ENCODE data around the gene PRR12. TPM values are rescaled to one million over a fixed set of nuclear protein-coding genes. Genes with fewer than 3 reads are reported as not detected.

The PRR12 gene
- total and polyA plus RNA-seq, 2 donors (not counting 3 experiments of a cell fraction or from before 2014, with no cell fraction given): 1.9 to 37.0 TPM

- TF ChIP-seq POLR2AphosphoS5 (IDR thresholded peaks at IDR 0.05; ENCODE audit: insufficient read depth, low read depth, low read length): no peak
- no peak for TF ChIP-seq FOS (IDR thresholded peaks at IDR 0.05; ENCODE audit: borderline replicate concordance, insufficient read depth, low read length)
- TF ChIP-seq MAX (IDR thresholded peaks at IDR 0.05; ENCODE audit: insufficient read depth, insufficient read length): no peak
- no peak for TF ChIP-seq CTCF (IDR thresholded peaks at IDR 0.05; ENCODE audit: extremely low read depth in 1 of 2, insufficient read depth in 1 of 2, low read depth in 1 of 2, low read length in 2 of 2)
- no peak for TF ChIP-seq MYC (IDR thresholded peaks at IDR 0.05; ENCODE audit: low read depth, low read length)
- TF ChIP-seq GATA2 (IDR thresholded peaks at IDR 0.05; ENCODE audit: insufficient read depth, insufficient read length, low read depth, low read length): no peak
- no peak for TF ChIP-seq EZH2 (IDR thresholded peaks at IDR 0.05; ENCODE audit: borderline replicate concordance, low read depth, low read length, severe bottlenecking)
- TF ChIP-seq JUN (IDR thresholded peaks at IDR 0.05; ENCODE audit: borderline replicate concordance, insufficient read depth, insufficient read length, low read depth): no peak
- TF ChIP-seq POLR2A (IDR thresholded peaks at IDR 0.05; ENCODE audit: low read depth, low read length): no peak
- dilution Hi-C loops (cut with MboI; ENCODE audit: extremely low pct_ligation_motif_present, low sequenced_read_pairs): no loop called here
These were observed 55.6 kb downstream of the PRR12 start for GRCh38 chr19:49646586-49646985.

More at GRCh38 chr19:49646586-49646985, 55.6 kb downstream of the PRR12 start:
- H3K9me3 ChIP-seq (replicated peaks; ENCODE audit: control insufficient read depth, insufficient read depth, low read length): no peaks in the 10 kb centered on the region
- intact Hi-C loops (cut with micrococcal nuclease): no loop called here
- peaks cover 14% of the 10 kb centered on the region for H3K4me1 ChIP-seq (ENCODE audit: control insufficient read depth, extremely low read depth, insufficient read depth, low read length)
- POLR2A ChIA-PET: no interaction called here
- H3K9ac ChIP-seq (replicated peaks; ENCODE audit: extremely low read depth, insufficient read depth, low read length): no peak overlapping the region
- DNase-seq (ENCODE audit: low read depth, low spot score): no peak
- no peak overlapping the region for H3K4me3 ChIP-seq (replicated peaks in 1 of 3; ENCODE audit: insufficient read depth in 1 of 3, low read depth in 1 of 3, low read length in 3 of 3)
- no peaks in the 10 kb centered on the region for H3K27me3 ChIP-seq (ENCODE audit: control insufficient read depth in 2 of 2, insufficient read depth in 2 of 2, low read length in 2 of 2)
- H2AFZ ChIP-seq (ENCODE audit: low read depth, low read length): no peak overlapping the region
- no peaks in the 10 kb centered on the region for H3K9me1 ChIP-seq (replicated peaks; ENCODE audit: control insufficient read depth, extremely low read depth, insufficient read depth, low read length)
- FAIRE-seq: no peak
- CTCF ChIA-PET: no interaction called here
- no peak overlapping the region for H3K27ac ChIP-seq (ENCODE audit: insufficient read depth, low read depth, low read length)
- no peak overlapping the region for H3K4me2 ChIP-seq (ENCODE audit: insufficient read depth, low read length)
- BruUV-seq (replicated peaks): no TSS peak
- no peaks in the 10 kb centered on the region for H4K20me1 ChIP-seq (replicated peaks; ENCODE audit: control insufficient read depth, extremely low read depth, insufficient read depth, low read length)
- H3K79me2 ChIP-seq (ENCODE audit: control insufficient read depth, insufficient read depth, low read length): peaks cover 47% of the 10 kb centered on the region
- H3K36me3 ChIP-seq (ENCODE audit: control insufficient read depth in 2 of 2, extremely low read depth in 1 of 2, insufficient read depth in 2 of 2, low read length in 2 of 2): peaks cover 2 to 34% of the 10 kb centered on the region in 2 experiments
